H9 (cell line): Measurements from ENCODE around the gene APRT. TPM values are rescaled to one million over a fixed set of nuclear protein-coding genes. Genes with fewer than 3 reads are reported as not detected.

Experiments
- DNase-seq: peaks from one replicate; pipeline ENCODE4 v3.0.0-alpha.2; 2017
- H2AFZ ChIP-seq: one replicate; pipeline ENCODE4 v1.6.1; 2013; ENCODE audit warnings: mild to moderate bottlenecking, low read length, control low read depth, moderate library complexity
- H2AK5ac ChIP-seq: 2 replicates; pipeline ENCODE4 v1.6.1; 2013; ENCODE audit warnings: low read length, control low read depth, mixed read lengths; ENCODE audit not compliant: insufficient read length
- H2BK120ac ChIP-seq: one replicate; pipeline ENCODE4 v1.6.1; 2013; ENCODE audit warnings: low read depth, mild to moderate bottlenecking, low read length, control low read depth, inconsistent platforms; ENCODE audit not compliant: poor library complexity, severe bottlenecking
- H2BK12ac ChIP-seq: 2 replicates; pipeline ENCODE4 v1.6.1; 2013; ENCODE audit warnings: low read length, control low read depth, mixed read lengths, low read depth; ENCODE audit not compliant: insufficient read length
- H2BK15ac ChIP-seq: 2 replicates; pipeline ENCODE4 v1.6.1; 2013; ENCODE audit warnings: low read depth, low read length, control low read depth
- H2BK20ac ChIP-seq: one replicate; pipeline ENCODE4 v1.6.1; 2013; ENCODE audit warnings: low read depth, mild to moderate bottlenecking, low read length, control low read depth, inconsistent platforms; ENCODE audit not compliant: poor library complexity, severe bottlenecking
- H2BK5ac ChIP-seq: 2 replicates; pipeline ENCODE4 v1.6.1; 2013; ENCODE audit warnings: low read length, control low read depth, mixed read lengths; ENCODE audit not compliant: insufficient read length
- H3K14ac ChIP-seq: 2 replicates; pipeline ENCODE4 v1.6.1; 2013; ENCODE audit warnings: low read length, control low read depth; ENCODE audit not compliant: insufficient read depth
- H3K18ac ChIP-seq: 2 replicates; pipeline ENCODE4 v1.6.1; 2013; ENCODE audit warnings: low read depth, mild to moderate bottlenecking, mixed read lengths, low read length, control low read depth; ENCODE audit not compliant: insufficient read length
- H3K23ac ChIP-seq: 2 replicates; pipeline ENCODE4 v1.6.1; 2013; ENCODE audit warnings: low read length, control low read depth, mixed read lengths, low read depth; ENCODE audit not compliant: insufficient read length
- H3K23me2 ChIP-seq: 2 replicates; pipeline ENCODE4 v1.6.1; 2013; ENCODE audit warnings: low read depth, mild to moderate bottlenecking, mixed read lengths, low read length, control low read depth; ENCODE audit not compliant: insufficient read length, poor library complexity, severe bottlenecking
- H3K27ac ChIP-seq: 2 replicates; pipeline ENCODE4 v1.5.1; 2013; ENCODE audit warnings: low read length, control low read depth, mixed read lengths, low read depth; ENCODE audit not compliant: insufficient read length
- H3K27me3 ChIP-seq: 2 replicates; pipeline ENCODE4 v1.6.1; 2013; ENCODE audit warnings: low read length, control low read depth, inconsistent platforms; ENCODE audit not compliant: insufficient read depth
- H3K4ac ChIP-seq: 2 replicates; pipeline ENCODE4 v1.6.1; 2013; ENCODE audit warnings: low read depth, mild to moderate bottlenecking, control low read depth, inconsistent platforms, low read length, moderate library complexity
- H3K4me1 ChIP-seq: 2 replicates; pipeline ENCODE4 v1.6.1; 2013; ENCODE audit warnings: low read length, control low read depth, inconsistent platforms; ENCODE audit not compliant: insufficient read depth
- H3K4me2 ChIP-seq: 2 replicates; pipeline ENCODE4 v1.6.1; 2013; ENCODE audit warnings: low read length, control low read depth, mixed read lengths; ENCODE audit not compliant: insufficient read length, insufficient read depth
- H3K56ac ChIP-seq: 2 replicates; pipeline ENCODE4 v1.6.1; 2013; ENCODE audit warnings: low read depth, mild to moderate bottlenecking, mixed read lengths, low read length, control low read depth; ENCODE audit not compliant: insufficient read length
- H3K79me1 ChIP-seq: 2 replicates; pipeline ENCODE4 v1.6.1; 2013; ENCODE audit warnings: low read depth, mild to moderate bottlenecking, moderate library complexity, low read length, control low read depth, inconsistent platforms; ENCODE audit not compliant: insufficient read depth, poor library complexity, severe bottlenecking
- H3K79me2 ChIP-seq: 2 replicates; pipeline ENCODE4 v1.6.1; 2013; ENCODE audit warnings: low read length, control low read depth, inconsistent platforms; ENCODE audit not compliant: insufficient read depth
- H3K9ac ChIP-seq: 2 replicates; pipeline ENCODE4 v1.6.1; 2013; ENCODE audit warnings: low read length, control low read depth, mixed read lengths; ENCODE audit not compliant: insufficient read length; ENCODE audit errors: extremely low read depth
- H3K9me3 ChIP-seq: one replicate; pipeline ENCODE4 v1.6.1; 2013; ENCODE audit warnings: low read depth, low read length, inconsistent platforms; ENCODE audit not compliant: control insufficient read depth
- H3T11ph ChIP-seq: one replicate; pipeline ENCODE4 v1.6.1; 2013; ENCODE audit warnings: mild to moderate bottlenecking, low read length, control low read depth, inconsistent platforms
- H4K20me1 ChIP-seq: one replicate; pipeline ENCODE4 v1.6.1; 2013; ENCODE audit not compliant: control insufficient read depth, insufficient read length, insufficient read depth
- H4K5ac ChIP-seq: 2 replicates; pipeline ENCODE4 v1.6.1; 2013; ENCODE audit warnings: low read depth, mild to moderate bottlenecking, mixed read lengths, low read length, control low read depth; ENCODE audit not compliant: insufficient read length
- H4K8ac ChIP-seq: replicated peaks from 2 replicates; pipeline ENCODE4 v1.6.1; 2013; ENCODE audit warnings: low read length, control low read depth, mixed read lengths, low read depth; ENCODE audit not compliant: insufficient read length
- H4K91ac ChIP-seq: 2 replicates; pipeline ENCODE4 v1.6.1; 2013; ENCODE audit warnings: low read depth, mild to moderate bottlenecking, moderate library complexity, mixed read lengths, low read length, control low read depth; ENCODE audit not compliant: insufficient read length
- H3K27ac Mint-ChIP-seq, 3 experiments: 2 replicates in 2 of 3; 3 replicates in 1 of 3; pipeline ENCODE4 v1.8.0; 2020 to 2021; ENCODE audit warnings: mixed read lengths in 3 of 3, mild to moderate bottlenecking in 1 of 3, moderate library complexity in 1 of 3
- H3K27me3 Mint-ChIP-seq: 2 replicates; pipeline ENCODE4 v1.8.0; 2021; ENCODE audit warnings: low read depth, mild to moderate bottlenecking, moderate library complexity, mixed read lengths
- H3K36me3 Mint-ChIP-seq, 3 experiments: 2 replicates in 2 of 3; 3 replicates in 1 of 3; pipeline ENCODE4 v1.8.0; 2020 to 2021; ENCODE audit warnings: low read depth in 3 of 3, mixed read lengths in 3 of 3; ENCODE audit not compliant: insufficient read depth in 1 of 3
- H3K4me1 Mint-ChIP-seq, 2 experiments: 2 replicates each; pipeline ENCODE4 v1.8.0; 2020; ENCODE audit warnings: mixed read lengths in 2 of 2
- H3K4me3 Mint-ChIP-seq, 2 experiments: 2 replicates in 1 of 2; 3 replicates in 1 of 2; pipeline ENCODE4 v1.8.0; 2020 to 2021; ENCODE audit warnings: mild to moderate bottlenecking in 2 of 2, mixed read lengths in 2 of 2, moderate library complexity in 1 of 2
- H3K9me3 Mint-ChIP-seq, 2 experiments: 2 replicates in 1 of 2; 3 replicates in 1 of 2; pipeline ENCODE4 v1.8.0; 2020; ENCODE audit warnings: mild to moderate bottlenecking in 2 of 2, mixed read lengths in 2 of 2, moderate library complexity in 1 of 2
- CTCF ChIP-seq: fragments of 200-600 bp; sonication (generic); conservative IDR thresholded peaks from 3 replicates; pipeline ENCODE4 v1.8.0; 2021; ENCODE audit warnings: antibody characterized with exemption, mild to moderate bottlenecking
- WGBS: extraction: QIAGEN DNeasy Blood & Tissue Kit; methylation state at CpG from one replicate; pipeline ENCODE4 v1.1.7; 2013; ENCODE audit warnings: missing lambda C conversion rate, low lambda C conversion rate, mixed read lengths; ENCODE audit not compliant: insufficient read length; ENCODE audit errors: extremely low coverage; 5-methylcytosine and 5-hydroxymethylcytosine counted together
- total RNA-seq: library from RNA; stranded (reverse); gene quantifications from 2 replicates; pipeline ENCODE4 v1.2.1, GENCODE V29; 2021

APRT gene
- total RNA-seq, 1 experiment from 2014 or later: 246 TPM

GRCh38 chr16:88856828-88857727, 45.4 kb upstream of the APRT start, which contains the start of the genes GALNS and TRAPPC2L:
TSS of gene GALNS (minus strand) at chr16:88856947. CDS start at chr16:88856877, 70 bp downstream.
TSS of gene TRAPPC2L (plus strand) at chr16:88857127. CDS start at chr16:88857151, 24 bp downstream.
- Histone ChIP-seq H4K5ac (peak within 1 kb of the TSS; percentile 14), H2BK12ac (no peak within 1 kb of the TSS), H2AFZ (no peak within 1 kb of the TSS), H3K4me2 (peak within 1 kb of the TSS; percentile 98), H3K27me3 (no peaks in the 10 kb centered on the region), H2AK5ac (no peak within 1 kb of the TSS), H3K27ac (no peak within 1 kb of the TSS), H3K4ac (no peak within 1 kb of the TSS), H3K18ac (peak within 1 kb of the TSS; percentile 64), H3K23ac (no peak within 1 kb of the TSS), H3K9ac (peak within 1 kb of the TSS; percentile 83), H3K14ac (peak within 1 kb of the TSS; percentile 48), H2BK120ac (no peak within 1 kb of the TSS), H3K9me3 (no peaks in the 10 kb centered on the region), H3K4me1 (no peaks in the 10 kb centered on the region), H4K20me1 (no peaks in the 10 kb centered on the region), H3K23me2 (peaks cover 8% of the 10 kb centered on the region), H2BK20ac (no peak within 1 kb of the TSS), H2BK15ac (no peak within 1 kb of the TSS), H4K8ac (no peak within 1 kb of the TSS), H3K56ac (no peak within 1 kb of the TSS), H3T11ph (no peak within 1 kb of the TSS), H3K79me2 (no peaks in the 10 kb centered on the region), H4K91ac (no peak within 1 kb of the TSS), H3K79me1 (no peaks in the 10 kb centered on the region), H2BK5ac (no peak within 1 kb of the TSS)
- Mint-ChIP-seq H3K36me3 (peaks cover 24 to 34% (median 26%) of the 10 kb centered on the region in 3 experiments), H3K27me3 (no peaks in the 10 kb centered on the region), H3K4me3 (peak within 1 kb of the TSS; percentile 96 to 100), H3K27ac (peak within 1 kb of the TSS; percentile 24 to 98 (median 89); a peak in 6 of 7 replicates), H3K9me3 (peaks cover 0 to 3% of the 10 kb centered on the region in 2 experiments; a peak in 2 of 5 replicates), H3K4me1 (peaks cover 9 to 18% of the 10 kb centered on the region in 2 experiments)
- WGBS: no CpG with 5 or more reads among the region's 87 CpGs
- peak; percentile 96 for DNase-seq
- no peak for TF ChIP-seq CTCF
